Measurements from ENCODE around the gene CDH26.

The CDH26 gene

DNA sequence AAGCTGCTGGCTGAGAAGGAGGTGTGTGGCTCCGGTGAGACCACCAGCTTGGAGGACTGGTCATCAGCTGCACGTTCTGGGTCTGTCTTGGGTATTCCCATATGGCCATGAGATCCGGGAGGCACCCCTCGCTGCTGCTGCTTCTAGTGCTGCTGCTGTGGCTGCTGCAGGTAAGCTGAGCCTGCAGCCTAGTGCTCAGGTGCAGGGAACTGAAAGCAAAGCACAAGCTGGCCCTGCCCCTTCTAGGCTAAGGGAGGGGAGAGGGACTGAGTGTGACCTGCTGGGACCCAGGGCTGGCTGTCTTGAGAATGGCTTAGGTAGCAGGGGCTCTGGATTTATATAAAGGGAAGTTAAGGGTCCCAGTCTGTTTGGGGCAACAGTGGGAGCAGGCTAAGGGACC lies 403 bp downstream of the CDH26 start:
- WGBS (ENCODE audit: extremely low coverage, insufficient coverage, low lambda C conversion rate) = no CpG with 5 or more reads among the region's 4 CpGs
- no peaks in the 10 kb centered on the region for H3K79me2 ChIP-seq (ENCODE audit: control insufficient read depth, insufficient read depth, low read length)
- H3K18ac ChIP-seq (ENCODE audit: low read length) = no peak overlapping the region
- no peaks in the 10 kb centered on the region for H3K36me3 ChIP-seq (ENCODE audit: control insufficient read depth, insufficient read depth, low read length)
- H3K23ac ChIP-seq (ENCODE audit: low read length) = no peak overlapping the region
- no peak overlapping the region for H3K4me3 ChIP-seq (ENCODE audit: low read length)
- H2BK15ac ChIP-seq (replicated peaks; ENCODE audit: low read depth) = no peak overlapping the region
- H2AK5ac ChIP-seq (ENCODE audit: low read length) = no peak overlapping the region
- H3K9ac ChIP-seq (ENCODE audit: low read length) = no peak overlapping the region
- DNase-seq = no peak
- no peak overlapping the region for H2BK5ac ChIP-seq (ENCODE audit: low read length)
- no peak overlapping the region for H3K4ac ChIP-seq (ENCODE audit: low read depth, low read length)
- no peak overlapping the region for H3K56ac ChIP-seq (ENCODE audit: low read length)
- no peak overlapping the region for H4K5ac ChIP-seq (ENCODE audit: low read length)
- no peak overlapping the region for H2BK120ac ChIP-seq (ENCODE audit: low read depth, low read length)
- H3K79me1 ChIP-seq (ENCODE audit: low read length) = no peaks in the 10 kb centered on the region
- no peaks in the 10 kb centered on the region for H3K27me3 ChIP-seq (ENCODE audit: insufficient read depth, low read length, poor library complexity)
- no peak overlapping the region for H4K8ac ChIP-seq (ENCODE audit: low read depth, low read length)
- H3K4me2 ChIP-seq (ENCODE audit: low read length) = no peak overlapping the region
- H3K4me1 ChIP-seq (ENCODE audit: control insufficient read depth, low read depth, low read length) = no peaks in the 10 kb centered on the region
- no peak overlapping the region for H3K27ac ChIP-seq (ENCODE audit: low read depth, low read length)

DNA sequence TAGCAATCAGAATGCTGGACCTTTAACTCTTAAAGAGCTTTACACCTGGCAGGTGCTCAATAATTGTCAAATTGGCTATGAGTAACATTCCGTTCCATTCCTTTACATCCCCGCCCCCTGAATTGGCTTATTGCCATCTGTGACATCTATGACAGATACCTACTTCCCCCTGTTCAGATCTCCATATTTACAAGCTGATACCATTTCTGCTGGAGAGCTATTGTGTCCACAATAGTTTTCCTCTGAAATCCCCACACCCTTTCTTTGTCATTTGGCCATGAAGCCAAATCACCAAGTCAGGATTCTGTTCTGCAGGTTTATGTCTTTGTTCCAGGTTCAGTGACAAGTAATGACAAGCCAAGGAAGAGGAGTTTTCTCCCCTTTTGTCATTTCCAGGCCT lies 3.2 kb downstream of the CDH26 start:
- Histone ChIP-seq H2AK5ac (ENCODE audit: low read length) (no peak overlapping the region), H3K9ac (ENCODE audit: low read length) (no peak overlapping the region), H3K27ac (ENCODE audit: low read depth, low read length) (no peak overlapping the region), H3K18ac (ENCODE audit: low read length) (no peak overlapping the region), H3K4me2 (ENCODE audit: low read length) (no peak overlapping the region), H4K8ac (ENCODE audit: low read depth, low read length) (no peak overlapping the region), H2BK120ac (ENCODE audit: low read depth, low read length) (no peak overlapping the region), H3K79me2 (ENCODE audit: control insufficient read depth, insufficient read depth, low read length) (no peaks in the 10 kb centered on the region), H3K56ac (ENCODE audit: low read length) (no peak overlapping the region), H3K23ac (ENCODE audit: low read length) (no peak overlapping the region), H3K27me3 (ENCODE audit: insufficient read depth, low read length, poor library complexity) (no peaks in the 10 kb centered on the region), H3K4me1 (ENCODE audit: control insufficient read depth, low read depth, low read length) (no peaks in the 10 kb centered on the region), H3K79me1 (ENCODE audit: low read length) (no peaks in the 10 kb centered on the region), H3K4ac (ENCODE audit: low read depth, low read length) (no peak overlapping the region), H4K5ac (ENCODE audit: low read length) (no peak overlapping the region), H3K36me3 (ENCODE audit: control insufficient read depth, insufficient read depth, low read length) (no peaks in the 10 kb centered on the region), H3K4me3 (ENCODE audit: low read length) (no peak overlapping the region), H2BK15ac (replicated peaks; ENCODE audit: low read depth) (no peak overlapping the region), H2BK5ac (ENCODE audit: low read length) (no peak overlapping the region)
- DNase-seq = no peak
- no CpG with 5 or more reads among the region's 2 CpGs for WGBS (ENCODE audit: extremely low coverage, insufficient coverage, low lambda C conversion rate)

DNA sequence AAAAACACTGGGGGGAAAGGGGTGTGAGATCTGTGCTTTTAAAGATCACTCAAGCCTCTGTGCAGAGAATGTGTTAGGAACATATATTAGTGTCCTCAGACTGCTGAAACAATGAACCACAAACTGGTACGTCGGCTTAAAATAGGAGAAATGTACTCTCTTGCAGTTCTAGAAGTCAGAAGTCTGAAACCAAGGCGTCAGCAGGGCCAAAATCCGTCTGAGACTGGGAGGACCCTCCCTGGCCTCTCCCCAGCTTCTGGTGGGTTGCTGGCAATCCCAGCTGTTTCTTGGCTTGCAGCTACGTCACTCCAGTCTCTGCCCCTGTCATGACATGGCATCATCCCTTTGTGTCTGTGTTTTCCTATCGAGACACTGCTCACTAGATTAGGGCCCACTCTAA lies 3.9 kb downstream of the CDH26 start:
- no peak overlapping the region for H4K8ac ChIP-seq (ENCODE audit: low read depth, low read length)
- no peaks in the 10 kb centered on the region for H3K79me1 ChIP-seq (ENCODE audit: low read length)
- no peaks in the 10 kb centered on the region for H3K4me1 ChIP-seq (ENCODE audit: control insufficient read depth, low read depth, low read length)
- no peak overlapping the region for H3K4ac ChIP-seq (ENCODE audit: low read depth, low read length)
- H2BK5ac ChIP-seq (ENCODE audit: low read length) = no peak overlapping the region
- no peak overlapping the region for H2AK5ac ChIP-seq (ENCODE audit: low read length)
- no peak for DNase-seq
- no peaks in the 10 kb centered on the region for H3K36me3 ChIP-seq (ENCODE audit: control insufficient read depth, insufficient read depth, low read length)
- no peaks in the 10 kb centered on the region for H3K27me3 ChIP-seq (ENCODE audit: insufficient read depth, low read length, poor library complexity)
- no peak overlapping the region for H3K56ac ChIP-seq (ENCODE audit: low read length)
- H3K79me2 ChIP-seq (ENCODE audit: control insufficient read depth, insufficient read depth, low read length) = no peaks in the 10 kb centered on the region
- H4K5ac ChIP-seq (ENCODE audit: low read length) = no peak overlapping the region
- no peak overlapping the region for H2BK15ac ChIP-seq (replicated peaks; ENCODE audit: low read depth)
- no peak overlapping the region for H3K23ac ChIP-seq (ENCODE audit: low read length)
- no peak overlapping the region for H2BK120ac ChIP-seq (ENCODE audit: low read depth, low read length)
- H3K4me2 ChIP-seq (ENCODE audit: low read length) = no peak overlapping the region
- no CpG with 5 or more reads among the region's 6 CpGs for WGBS (ENCODE audit: extremely low coverage, insufficient coverage, low lambda C conversion rate)
- H3K9ac ChIP-seq (ENCODE audit: low read length) = no peak overlapping the region
- H3K27ac ChIP-seq (ENCODE audit: low read depth, low read length) = no peak overlapping the region
- H3K4me3 ChIP-seq (ENCODE audit: low read length) = no peak overlapping the region
- no peak overlapping the region for H3K18ac ChIP-seq (ENCODE audit: low read length)

DNA sequence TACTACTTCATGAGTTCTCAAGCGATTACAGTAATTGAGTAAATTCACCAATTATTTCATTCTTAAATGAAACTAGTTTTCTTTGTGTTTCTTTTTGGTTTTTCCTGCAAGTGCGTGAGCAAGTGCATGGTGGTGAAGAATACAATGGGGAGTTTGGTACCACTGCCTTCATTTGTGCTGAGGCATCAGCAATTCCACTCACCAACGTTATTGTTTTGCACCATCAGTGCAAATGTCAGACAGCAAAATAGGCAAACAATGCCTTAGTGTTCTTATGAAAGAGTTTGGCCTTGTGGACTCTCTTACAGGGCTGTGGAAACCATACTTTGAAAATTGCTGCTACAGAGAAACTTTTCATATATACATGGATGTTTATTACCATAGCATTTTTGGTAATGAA lies 8.2 kb downstream of the CDH26 start:
- Histone ChIP-seq H3K79me1 (ENCODE audit: low read length) (no peaks in the 10 kb centered on the region), H3K36me3 (ENCODE audit: control insufficient read depth, insufficient read depth, low read length) (no peaks in the 10 kb centered on the region), H3K4me3 (ENCODE audit: low read length) (no peak overlapping the region), H3K79me2 (ENCODE audit: control insufficient read depth, insufficient read depth, low read length) (no peaks in the 10 kb centered on the region), H3K27me3 (ENCODE audit: insufficient read depth, low read length, poor library complexity) (no peaks in the 10 kb centered on the region), H2BK120ac (ENCODE audit: low read depth, low read length) (no peak overlapping the region), H4K5ac (ENCODE audit: low read length) (no peak overlapping the region), H3K27ac (ENCODE audit: low read depth, low read length) (no peak overlapping the region), H3K56ac (ENCODE audit: low read length) (no peak overlapping the region), H2BK15ac (replicated peaks; ENCODE audit: low read depth) (no peak overlapping the region), H3K9ac (ENCODE audit: low read length) (no peak overlapping the region), H3K23ac (ENCODE audit: low read length) (no peak overlapping the region), H3K4ac (ENCODE audit: low read depth, low read length) (no peak overlapping the region), H2BK5ac (ENCODE audit: low read length) (no peak overlapping the region), H2AK5ac (ENCODE audit: low read length) (no peak overlapping the region), H4K8ac (ENCODE audit: low read depth, low read length) (no peak overlapping the region), H3K18ac (ENCODE audit: low read length) (no peak overlapping the region), H3K4me1 (ENCODE audit: control insufficient read depth, low read depth, low read length) (no peaks in the 10 kb centered on the region), H3K4me2 (ENCODE audit: low read length) (no peak overlapping the region)
- no CpG with 5 or more reads among the region's 3 CpGs for WGBS (ENCODE audit: extremely low coverage, insufficient coverage, low lambda C conversion rate)
- DNase-seq = no peak

DNA sequence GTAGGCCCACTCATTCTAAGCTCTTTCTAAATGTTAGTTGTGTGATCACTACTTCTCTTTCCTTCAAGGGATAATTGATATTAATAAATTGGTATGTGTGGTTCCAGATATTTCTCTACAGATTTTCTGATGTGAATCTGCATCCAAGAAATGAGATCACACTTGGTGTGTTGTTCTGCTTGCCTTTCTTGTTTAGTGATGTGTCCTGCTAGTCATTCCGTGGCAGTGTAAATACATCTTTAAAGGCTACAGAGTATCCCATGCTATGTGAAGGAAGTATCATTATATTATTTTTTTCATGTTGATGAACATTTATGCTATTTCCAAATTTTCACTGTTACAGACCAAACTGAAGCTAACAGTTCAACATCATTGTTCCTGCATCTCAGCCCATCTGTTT lies 13.2 kb downstream of the CDH26 start:
- Histone ChIP-seq H2AK5ac (ENCODE audit: low read length) (no peak overlapping the region), H3K36me3 (ENCODE audit: control insufficient read depth, insufficient read depth, low read length) (no peaks in the 10 kb centered on the region), H3K27me3 (ENCODE audit: insufficient read depth, low read length, poor library complexity) (no peaks in the 10 kb centered on the region), H2BK120ac (ENCODE audit: low read depth, low read length) (no peak overlapping the region), H3K56ac (ENCODE audit: low read length) (no peak overlapping the region), H3K18ac (ENCODE audit: low read length) (no peak overlapping the region), H3K4me2 (ENCODE audit: low read length) (no peak overlapping the region), H4K5ac (ENCODE audit: low read length) (no peak overlapping the region), H4K8ac (ENCODE audit: low read depth, low read length) (no peak overlapping the region), H3K4me3 (ENCODE audit: low read length) (no peak overlapping the region), H2BK15ac (replicated peaks; ENCODE audit: low read depth) (no peak overlapping the region), H3K4ac (ENCODE audit: low read depth, low read length) (no peak overlapping the region), H3K79me1 (ENCODE audit: low read length) (no peaks in the 10 kb centered on the region), H3K4me1 (ENCODE audit: control insufficient read depth, low read depth, low read length) (no peaks in the 10 kb centered on the region), H3K23ac (ENCODE audit: low read length) (no peak overlapping the region), H2BK5ac (ENCODE audit: low read length) (no peak overlapping the region), H3K27ac (ENCODE audit: low read depth, low read length) (no peak overlapping the region), H3K79me2 (ENCODE audit: control insufficient read depth, insufficient read depth, low read length) (no peaks in the 10 kb centered on the region), H3K9ac (ENCODE audit: low read length) (no peak overlapping the region)
- DNase-seq = no peak
- no CpG with 5 or more reads among the region's 1 CpG for WGBS (ENCODE audit: extremely low coverage, insufficient coverage, low lambda C conversion rate)

DNA sequence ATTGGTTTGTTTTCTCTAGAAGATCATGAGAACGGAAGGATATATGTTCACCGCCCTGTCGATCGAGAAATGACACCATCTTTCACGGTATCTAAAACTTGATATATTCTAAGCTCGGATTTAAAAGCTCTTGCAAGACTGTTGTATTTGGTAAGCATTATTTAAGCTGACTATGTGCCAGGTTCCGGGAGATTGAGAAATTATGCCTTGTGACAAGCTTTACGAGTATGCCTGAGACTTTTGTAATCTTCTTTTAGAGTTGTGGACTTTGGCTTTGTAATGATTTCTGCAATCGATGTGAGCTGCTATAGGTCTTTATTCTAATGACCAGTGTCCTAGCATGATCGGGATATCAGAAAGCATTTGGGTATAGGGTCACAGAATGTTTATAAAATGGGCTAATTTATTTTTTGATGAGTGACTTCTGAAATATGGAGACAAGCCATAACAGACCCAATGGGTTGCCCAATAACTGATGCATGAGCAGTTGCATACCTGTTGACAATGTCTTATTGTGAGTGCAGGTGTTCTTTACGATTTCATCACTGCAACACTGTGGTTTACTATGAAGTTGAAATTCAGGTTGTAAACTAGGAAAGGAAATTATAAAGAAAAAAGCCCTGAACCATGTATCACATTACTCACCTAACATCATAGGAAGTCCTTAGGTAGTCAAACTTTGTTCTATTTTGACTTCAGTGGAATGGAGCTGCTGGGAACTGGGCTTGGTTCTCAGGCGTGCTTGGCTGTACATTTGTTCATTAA lies 14.0 kb downstream of the CDH26 start:
- Histone ChIP-seq H2BK120ac (ENCODE audit: low read depth, low read length) (no peak overlapping the region), H3K4ac (ENCODE audit: low read depth, low read length) (no peak overlapping the region), H4K5ac (ENCODE audit: low read length) (no peak overlapping the region), H2AK5ac (ENCODE audit: low read length) (no peak overlapping the region), H3K27me3 (ENCODE audit: insufficient read depth, low read length, poor library complexity) (no peaks in the 10 kb centered on the region), H3K23ac (ENCODE audit: low read length) (no peak overlapping the region), H3K56ac (ENCODE audit: low read length) (no peak overlapping the region), H3K9ac (ENCODE audit: low read length) (no peak overlapping the region), H3K36me3 (ENCODE audit: control insufficient read depth, insufficient read depth, low read length) (no peaks in the 10 kb centered on the region), H3K18ac (ENCODE audit: low read length) (no peak overlapping the region), H4K8ac (ENCODE audit: low read depth, low read length) (no peak overlapping the region), H3K79me2 (ENCODE audit: control insufficient read depth, insufficient read depth, low read length) (no peaks in the 10 kb centered on the region), H3K27ac (ENCODE audit: low read depth, low read length) (no peak overlapping the region), H2BK5ac (ENCODE audit: low read length) (no peak overlapping the region), H3K4me3 (ENCODE audit: low read length) (no peak overlapping the region), H3K4me2 (ENCODE audit: low read length) (no peak overlapping the region), H3K4me1 (ENCODE audit: control insufficient read depth, low read depth, low read length) (no peaks in the 10 kb centered on the region), H3K79me1 (ENCODE audit: low read length) (no peaks in the 10 kb centered on the region), H2BK15ac (replicated peaks; ENCODE audit: low read depth) (no peak overlapping the region)
- no peak for DNase-seq
- no CpG with 5 or more reads among the region's 12 CpGs for WGBS (ENCODE audit: extremely low coverage, insufficient coverage, low lambda C conversion rate)

All from mesendoderm (in vitro differentiated cells).